HG03439 (cell line): ENCODE data around the gene LHFPL2.
"Not testable (repeated sequence)": the region's sequence is repeated elsewhere in the genome, so short reads cannot be mapped to it uniquely, and the experiment has no call there.

ENCODE experiments used
- ATAC-seq: cut with Tn5 transposase; IDR thresholded peaks from one replicate; pipeline ENCODE4 v1.9.1; 2021; ENCODE audit warnings: mild to moderate bottlenecking, moderate library complexity; ENCODE audit not compliant: unreplicated experiment

The LHFPL2 gene

DNA sequence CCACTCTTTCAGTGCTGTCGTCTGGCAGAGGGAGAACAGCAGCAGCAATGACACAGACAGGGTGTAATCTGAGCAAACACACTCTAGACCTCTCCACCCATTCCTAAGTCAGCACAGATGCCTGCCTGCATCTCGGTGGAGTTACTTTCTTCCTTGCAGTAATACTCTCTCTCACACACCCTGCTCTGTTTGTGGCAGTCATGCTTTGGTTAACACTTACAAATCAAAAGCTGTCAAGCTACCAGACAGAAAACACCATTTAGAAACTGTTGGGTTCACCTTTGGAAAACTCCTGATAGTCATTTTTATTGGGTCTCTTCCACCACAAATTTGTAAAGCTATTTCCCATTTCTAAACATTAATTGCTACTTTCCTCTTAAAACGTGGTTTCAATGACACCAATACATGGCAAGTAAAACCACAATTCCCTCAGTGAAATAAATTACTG lies 27.3 kb downstream of the LHFPL2 start:
- no peak for ATAC-seq

GRCh38 chr5:78620119-78620518 lies 28.5 kb downstream of the LHFPL2 start:
- ATAC-seq: not testable (repeated sequence)

DNA sequence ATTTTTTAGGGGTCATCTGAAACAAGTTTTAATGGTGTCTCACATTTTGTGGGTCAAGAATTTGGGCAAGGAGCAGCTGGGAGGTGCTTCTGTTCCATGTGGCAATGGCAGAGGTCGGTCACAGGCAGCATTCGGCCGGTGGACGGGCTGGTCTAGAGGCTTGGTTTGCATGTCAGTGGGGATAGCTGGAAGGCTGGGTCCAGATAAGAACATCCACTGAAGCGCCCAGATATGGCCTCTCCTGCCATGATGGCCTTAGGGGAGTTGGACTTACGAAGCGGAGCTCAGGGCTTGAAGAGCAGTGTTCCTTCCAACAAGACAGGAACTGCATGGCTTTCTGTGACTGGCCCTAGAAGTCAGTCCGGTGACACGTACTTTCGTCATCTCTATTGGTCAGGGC lies 30.3 kb downstream of the LHFPL2 start:
- no peak for ATAC-seq

- no peak for ATAC-seq
These were observed 32.9 kb downstream of the LHFPL2 start for GRCh38 chr5:78615697-78616096.

GRCh38 chr5:78614816-78615215 lies 33.8 kb downstream of the LHFPL2 start:
- ATAC-seq: no peak

GRCh38 chr5:78613756-78614155 lies 34.8 kb downstream of the LHFPL2 start:
- no peak for ATAC-seq

GRCh38 chr5:78613151-78613533 lies 35.4 kb downstream of the LHFPL2 start:
- ATAC-seq: no peak

- no peak for ATAC-seq
These were observed 36.1 kb downstream of the LHFPL2 start for GRCh38 chr5:78612227-78613150.

DNA sequence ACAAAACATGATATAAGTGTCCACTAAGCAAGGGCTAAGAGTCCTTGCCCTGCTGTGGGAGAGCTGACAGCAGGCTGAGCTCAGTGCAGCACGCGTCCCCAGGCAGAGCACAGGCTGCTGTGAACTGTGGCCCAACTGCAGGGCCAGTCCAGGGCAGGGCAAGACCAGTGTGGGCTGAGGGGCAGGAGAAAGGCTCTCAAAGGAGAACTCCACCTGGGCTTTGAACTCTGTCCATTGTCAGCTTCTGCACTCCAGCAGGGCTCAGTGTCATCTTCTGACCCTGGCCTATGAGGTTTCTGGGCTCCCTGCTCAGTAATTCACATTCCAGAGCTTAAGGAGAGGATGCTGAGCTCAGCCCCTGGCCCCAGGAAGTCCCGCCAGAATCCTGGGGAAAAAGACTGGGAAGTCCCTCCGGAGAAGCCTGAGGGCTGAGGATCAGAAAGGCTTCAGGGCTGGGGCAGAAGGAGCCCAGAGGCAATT lies 37.4 kb downstream of the LHFPL2 start:
- ATAC-seq: no peak

- no peak for ATAC-seq
These were observed 37.9 kb downstream of the LHFPL2 start for GRCh38 chr5:78610636-78611035.

DNA sequence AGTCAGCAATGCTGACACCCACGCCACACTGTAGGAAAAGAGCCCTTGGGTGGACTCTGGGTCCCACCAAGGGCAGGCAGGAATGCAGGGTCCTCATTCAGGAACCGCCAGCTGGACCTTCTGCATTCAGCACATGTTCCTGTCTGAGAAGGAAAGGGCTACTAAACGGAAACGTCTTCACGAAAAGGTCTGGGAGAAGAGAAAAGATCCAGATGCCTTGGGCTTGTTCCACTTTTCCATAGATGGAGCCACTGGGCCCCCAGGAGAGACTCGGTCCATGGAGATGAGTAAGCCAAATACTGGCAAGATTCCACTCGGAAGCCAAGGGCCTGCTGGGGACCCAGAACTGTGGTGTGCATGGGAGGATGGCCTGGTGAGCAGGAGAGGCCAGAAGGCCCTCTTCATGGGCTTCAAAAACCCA lies 38.4 kb downstream of the LHFPL2 start:
- no peak for ATAC-seq

DNA sequence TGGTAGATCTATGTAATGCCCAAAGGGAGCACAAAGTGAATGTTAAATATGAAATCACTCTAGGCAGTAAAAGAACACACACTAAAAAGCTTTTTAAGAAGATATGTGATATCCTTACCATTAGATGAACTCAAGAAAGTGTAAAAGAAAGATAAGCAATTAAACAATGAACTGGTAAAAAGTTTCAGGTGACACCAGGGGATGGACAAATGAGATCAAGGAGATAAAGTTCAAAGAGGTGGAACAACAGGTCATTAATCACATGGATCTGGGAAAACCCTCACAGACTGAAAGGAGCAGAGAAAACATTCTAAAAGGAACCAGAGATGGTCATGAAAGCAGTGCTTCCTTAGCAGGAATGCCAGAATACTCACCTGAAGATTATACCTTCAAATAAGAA lies 40.7 kb downstream of the LHFPL2 start:
- no peak for ATAC-seq

DNA sequence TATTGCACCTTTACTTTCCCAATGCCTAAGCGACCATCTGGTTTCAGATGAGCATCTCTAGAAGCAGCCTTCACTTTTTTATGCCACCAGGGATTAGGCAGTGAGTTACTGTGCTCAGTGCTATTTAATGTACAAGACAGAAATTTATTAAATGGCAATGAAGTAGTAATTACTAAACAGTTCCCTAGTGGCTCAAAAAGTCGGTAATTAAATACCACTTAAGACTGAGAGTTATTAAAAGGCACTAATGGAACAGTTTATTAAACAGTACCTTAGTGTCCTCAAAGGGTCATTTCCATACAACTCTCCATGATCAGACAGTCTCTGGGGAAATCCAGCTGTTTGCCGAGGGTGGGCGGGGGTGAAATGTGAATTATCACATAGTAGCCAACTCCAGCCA lies 42.3 kb downstream of the LHFPL2 start:
- ATAC-seq: no peak

GRCh38 chr5:78605611-78606010 lies 43.0 kb downstream of the LHFPL2 start:
- ATAC-seq: no peak

DNA sequence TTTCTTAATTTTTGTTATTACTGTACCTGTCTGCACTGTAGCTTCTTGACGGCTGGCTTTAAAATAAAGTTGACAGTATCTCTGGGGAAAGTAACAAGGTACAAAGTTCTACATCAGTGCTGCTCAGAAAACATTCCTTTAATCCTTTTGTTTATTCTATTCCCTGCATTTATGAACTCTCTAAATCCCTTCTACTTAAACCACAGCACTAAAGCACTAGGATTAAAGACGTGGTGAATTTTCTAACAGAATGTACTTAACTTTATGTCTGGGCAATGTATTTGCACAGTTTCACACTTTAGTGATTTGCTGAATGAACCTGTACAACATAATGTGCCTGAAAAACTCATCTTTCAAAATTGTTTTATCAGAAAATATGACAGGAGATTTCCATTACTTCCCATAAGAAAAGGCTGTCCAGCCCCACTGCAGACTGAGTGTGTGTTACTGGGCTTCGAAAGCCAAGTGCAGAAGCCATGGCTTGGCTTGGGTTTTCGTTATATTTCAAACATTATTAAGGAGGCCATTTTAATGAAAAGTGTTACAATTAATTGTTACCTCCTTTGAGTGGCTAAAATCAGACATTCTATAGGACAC lies 43.8 kb downstream of the LHFPL2 start:
- ATAC-seq: no peak

GRCh38 chr5:78603636-78604175 lies 44.9 kb downstream of the LHFPL2 start:
- no peak for ATAC-seq

DNA sequence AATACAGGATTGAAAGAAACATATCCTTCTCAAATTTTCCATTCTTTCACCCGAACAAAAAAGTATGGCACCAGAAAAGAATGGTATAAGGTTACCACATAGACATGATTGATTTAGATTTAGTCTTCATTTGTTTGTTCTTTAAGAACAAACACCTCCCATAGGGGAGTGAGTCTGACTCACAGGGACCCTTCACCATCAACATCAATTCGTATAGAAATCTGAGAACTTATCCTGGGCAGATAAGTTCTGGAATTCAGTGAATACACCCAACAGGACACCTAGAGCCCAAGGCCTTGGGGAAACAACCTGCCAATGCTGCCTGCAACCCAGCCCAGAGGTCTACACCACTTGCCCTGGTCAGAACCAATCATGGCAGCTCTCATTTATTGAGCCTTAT lies 46.2 kb downstream of the LHFPL2 start:
- no peak for ATAC-seq

DNA sequence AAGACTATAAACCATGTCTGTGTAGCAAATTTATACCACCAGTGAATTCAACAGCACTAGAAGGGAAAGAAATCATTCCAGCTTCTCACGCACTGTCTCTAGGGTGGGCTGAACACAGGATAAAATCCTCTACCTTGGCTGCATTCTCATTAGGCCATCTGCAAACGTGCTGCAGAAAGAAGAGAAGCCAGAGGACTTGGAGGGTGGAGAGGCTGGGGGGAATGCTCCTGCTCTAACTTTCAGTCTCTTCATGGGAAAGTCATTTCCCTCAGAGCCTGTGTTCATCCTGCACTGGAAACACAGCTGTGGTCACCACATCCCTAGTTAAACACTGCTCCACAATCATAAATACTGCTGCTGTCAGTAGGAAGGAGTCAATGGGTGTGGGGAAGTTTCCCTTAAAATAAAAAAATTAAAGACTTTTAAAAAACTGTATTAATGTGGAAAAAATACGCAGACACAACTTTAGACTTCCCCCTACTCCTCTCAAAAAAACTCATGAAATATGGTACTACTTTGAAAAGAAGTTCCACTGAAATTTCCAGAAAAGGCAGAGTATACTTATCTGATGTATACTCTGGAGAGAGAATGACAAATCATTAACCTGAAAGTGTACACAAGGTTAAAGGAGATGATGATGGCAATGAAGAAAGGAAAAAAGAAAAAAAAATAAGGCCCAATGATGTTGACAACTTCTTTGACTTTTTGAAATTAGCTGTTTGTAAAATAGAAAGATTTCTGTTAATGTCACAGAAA lies 46.8 kb downstream of the LHFPL2 start:
- no peak for ATAC-seq

- ATAC-seq: no peak
These were observed 47.7 kb downstream of the LHFPL2 start for GRCh38 chr5:78600687-78601414.

DNA sequence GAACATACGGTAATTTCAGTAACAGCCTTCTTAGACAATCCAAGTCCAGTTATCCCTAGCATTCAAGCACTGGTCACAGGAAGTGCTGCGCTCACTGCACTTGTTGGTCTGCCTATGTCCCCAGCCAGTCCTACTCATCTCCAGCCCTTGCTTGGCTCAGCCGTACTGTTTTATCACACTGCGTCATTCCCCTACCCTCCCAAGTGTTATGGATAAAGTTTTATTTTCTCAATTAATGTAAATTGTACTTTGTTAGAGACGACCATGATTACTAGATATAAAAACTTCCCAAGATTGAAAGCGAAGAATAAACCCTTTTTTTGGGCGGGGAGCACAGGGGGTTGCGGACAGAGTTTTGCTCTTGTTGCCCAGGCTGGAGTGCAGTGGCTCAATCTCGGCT lies 49.6 kb downstream of the LHFPL2 start:
- ATAC-seq: no peak

DNA sequence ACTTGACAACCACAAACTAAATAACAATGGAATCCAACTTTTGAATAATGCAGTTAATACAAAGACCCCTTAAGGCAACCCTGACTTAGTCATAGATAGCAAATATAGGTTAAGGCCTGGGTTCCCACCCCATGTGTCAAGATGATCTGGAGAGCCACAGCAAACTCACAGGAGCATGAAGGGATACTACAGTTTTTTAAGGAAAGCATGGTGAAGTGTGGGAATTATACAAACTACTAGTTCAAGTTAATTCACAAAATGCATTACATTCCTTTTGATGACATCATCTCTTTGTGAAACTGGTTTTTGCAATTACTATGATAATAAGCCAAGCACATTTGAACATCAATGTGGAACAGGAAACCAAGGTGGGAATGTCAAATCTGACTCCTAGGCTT lies 50.6 kb downstream of the LHFPL2 start:
- ATAC-seq: no peak
